ENCODE data around the gene PPP1R7. TPM values are rescaled to one million over a fixed set of nuclear protein-coding genes. Genes with fewer than 3 reads are reported as not detected.
"Not testable (repeated sequence)": the region's sequence is repeated elsewhere in the genome, so short reads cannot be mapped to it uniquely, and the experiment has no call there.

The PPP1R7 gene
- polyA plus RNA-seq, 3 donors, result 85.1 to 87.5 (median 86.1) TPM

GRCh38 chr2:241190291-241190981 lies 40.2 kb downstream of the PPP1R7 start:
- no peak for DNase-seq (ENCODE audit: low read depth in 3 of 3, low spot score in 2 of 3)

- no peak for DNase-seq (ENCODE audit: low read depth in 3 of 3, low spot score in 2 of 3)
These were observed 40.8 kb downstream of the PPP1R7 start for GRCh38 chr2:241191081-241191480.

GRCh38 chr2:241193271-241193670 lies 43.0 kb downstream of the PPP1R7 start:
- no peak for DNase-seq (ENCODE audit: low read depth in 3 of 3, low spot score in 2 of 3)

- no peak for DNase-seq (ENCODE audit: low read depth in 3 of 3, low spot score in 2 of 3)
These were observed 44.5 kb downstream of the PPP1R7 start for GRCh38 chr2:241194811-241195210.

- DNase-seq (ENCODE audit: low read depth in 3 of 3, low spot score in 2 of 3), result no peak
These were observed 45.4 kb downstream of the PPP1R7 start for GRCh38 chr2:241195506-241196130.

- DNase-seq (ENCODE audit: low read depth in 3 of 3, low spot score in 2 of 3), result not testable (repeated sequence)
These were observed 47.0 kb downstream of the PPP1R7 start for GRCh38 chr2:241197246-241197645.

- no peak for DNase-seq (ENCODE audit: low read depth in 3 of 3, low spot score in 2 of 3)
These were observed 47.7 kb downstream of the PPP1R7 start for GRCh38 chr2:241197947-241198346.

- no peak for DNase-seq (ENCODE audit: low read depth in 3 of 3, low spot score in 2 of 3)
These were observed 48.4 kb downstream of the PPP1R7 start for GRCh38 chr2:241198381-241199279.

- DNase-seq (ENCODE audit: low read depth in 3 of 3, low spot score in 2 of 3), result no peak
These were observed 49.0 kb downstream of the PPP1R7 start for GRCh38 chr2:241199286-241199685.

- no peak for DNase-seq (ENCODE audit: low read depth in 3 of 3, low spot score in 2 of 3)
These were observed 49.9 kb downstream of the PPP1R7 start for GRCh38 chr2:241199897-241200821.

GRCh38 chr2:241200822-241201395 lies 50.6 kb downstream of the PPP1R7 start:
- no peak for DNase-seq (ENCODE audit: low read depth in 3 of 3, low spot score in 2 of 3)

- DNase-seq (ENCODE audit: low read depth in 3 of 3, low spot score in 2 of 3), result no peak
These were observed 51.4 kb downstream of the PPP1R7 start for GRCh38 chr2:241201445-241202267.

- DNase-seq (ENCODE audit: low read depth in 3 of 3, low spot score in 2 of 3), result no peak
These were observed 52.0 kb downstream of the PPP1R7 start for GRCh38 chr2:241202268-241202585.

- no peak for DNase-seq (ENCODE audit: low read depth in 3 of 3, low spot score in 2 of 3)
These were observed 52.4 kb downstream of the PPP1R7 start for GRCh38 chr2:241202681-241203080.

GRCh38 chr2:241203218-241204009 lies 53.1 kb downstream of the PPP1R7 start:
- no peak for DNase-seq (ENCODE audit: low read depth in 3 of 3, low spot score in 2 of 3)

- DNase-seq (ENCODE audit: low read depth in 3 of 3, low spot score in 2 of 3), result no peak
These were observed 53.7 kb downstream of the PPP1R7 start for GRCh38 chr2:241204010-241204384.

GRCh38 chr2:241204490-241204889 lies 54.2 kb downstream of the PPP1R7 start:
- DNase-seq (ENCODE audit: low read depth in 3 of 3, low spot score in 2 of 3), result no peak

GRCh38 chr2:241205086-241205485 lies 54.8 kb downstream of the PPP1R7 start:
- no peak for DNase-seq (ENCODE audit: low read depth in 3 of 3, low spot score in 2 of 3)

- no peak for DNase-seq (ENCODE audit: low read depth in 3 of 3, low spot score in 2 of 3)
These were observed 56.9 kb downstream of the PPP1R7 start for GRCh38 chr2:241207151-241207550.
